ENCODE data around the gene TSPAN11. TPM values are rescaled to one million over a fixed set of nuclear protein-coding genes. Genes with fewer than 3 reads are reported as not detected.
"Not testable (repeated sequence)": the region's sequence is repeated elsewhere in the genome, so short reads cannot be mapped to it uniquely, and the experiment has no call there.

TSPAN11 gene
- polyA plus RNA-seq, 1 experiment = 0.37 TPM

DNA sequence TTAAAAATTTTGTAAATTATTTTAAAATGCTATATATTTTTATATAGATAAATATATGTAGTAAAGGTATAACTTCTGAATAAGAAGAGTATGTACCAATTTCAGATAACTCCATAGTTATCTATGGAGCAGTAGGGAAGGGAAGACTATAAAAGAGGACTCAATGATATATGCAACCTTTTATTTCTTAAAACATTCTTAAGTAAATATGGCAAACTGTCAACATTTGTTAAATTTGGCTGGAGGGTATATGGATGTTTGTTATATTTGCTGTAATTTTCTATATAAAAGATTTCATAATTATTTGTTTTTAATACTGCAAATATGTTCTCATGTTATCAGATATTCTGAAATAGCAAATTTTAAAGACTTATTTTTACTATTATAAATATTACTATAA, 38.3 kb upstream of the TSPAN11 start:
- POLR2A ChIA-PET = no interaction called here
- DNase-seq (ENCODE audit: low read depth, low spot score) = no peak
- TF ChIP-seq, protein P1, sequence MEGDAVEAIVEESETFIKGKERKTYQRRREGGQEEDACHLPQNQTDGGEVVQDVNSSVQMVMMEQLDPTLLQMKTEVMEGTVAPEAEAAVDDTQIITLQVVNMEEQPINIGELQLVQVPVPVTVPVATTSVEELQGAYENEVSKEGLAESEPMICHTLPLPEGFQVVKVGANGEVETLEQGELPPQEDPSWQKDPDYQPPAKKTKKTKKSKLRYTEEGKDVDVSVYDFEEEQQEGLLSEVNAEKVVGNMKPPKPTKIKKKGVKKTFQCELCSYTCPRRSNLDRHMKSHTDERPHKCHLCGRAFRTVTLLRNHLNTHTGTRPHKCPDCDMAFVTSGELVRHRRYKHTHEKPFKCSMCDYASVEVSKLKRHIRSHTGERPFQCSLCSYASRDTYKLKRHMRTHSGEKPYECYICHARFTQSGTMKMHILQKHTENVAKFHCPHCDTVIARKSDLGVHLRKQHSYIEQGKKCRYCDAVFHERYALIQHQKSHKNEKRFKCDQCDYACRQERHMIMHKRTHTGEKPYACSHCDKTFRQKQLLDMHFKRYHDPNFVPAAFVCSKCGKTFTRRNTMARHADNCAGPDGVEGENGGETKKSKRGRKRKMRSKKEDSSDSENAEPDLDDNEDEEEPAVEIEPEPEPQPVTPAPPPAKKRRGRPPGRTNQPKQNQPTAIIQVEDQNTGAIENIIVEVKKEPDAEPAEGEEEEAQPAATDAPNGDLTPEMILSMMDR (IDR thresholded peaks at IDR 0.05; ENCODE audit: low read depth, low read length) = no peak
- CTCF ChIA-PET = interaction anchor here (1.0 kb wide), 1 partner anchor 36 kb away, joined by 3 read pairs; no protein-coding TSS in a partner anchor
- Histone ChIP-seq H3K27me3 (ENCODE audit: control insufficient read depth, insufficient read depth, low read length) (peaks cover 2% of the 10 kb centered on the region), H3K27ac (ENCODE audit: low read depth, low read length) (no peak overlapping the region), H3K4me3 (ENCODE audit: low read depth, low read length) (no peak overlapping the region), H3K9me3 (ENCODE audit: control insufficient read depth, insufficient read depth, low read length) (peaks cover 3% of the 10 kb centered on the region; the same call in 1 of the 2 replicates)

DNA sequence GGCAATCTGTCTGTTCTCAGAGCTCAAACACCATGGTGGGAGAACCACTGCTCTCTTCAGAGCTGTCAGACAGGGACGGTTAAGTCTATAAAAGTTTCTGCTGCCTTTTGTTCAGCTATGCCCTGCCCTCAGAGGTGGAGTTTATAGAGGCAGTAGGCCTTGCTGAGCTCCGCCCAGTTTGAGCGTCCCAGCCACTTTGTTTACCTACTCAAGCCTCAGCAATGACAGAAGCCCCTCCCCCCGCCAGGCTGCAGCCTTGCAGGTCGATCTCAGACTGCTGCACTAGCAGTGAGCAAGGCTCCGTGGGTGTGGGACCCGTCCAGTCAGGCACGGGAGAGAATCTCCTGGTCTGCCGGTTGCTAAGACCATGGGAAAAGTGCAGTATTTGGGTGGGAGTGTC, 32.0 kb upstream of the TSPAN11 start:
- POLR2A ChIA-PET; DNase-seq (ENCODE audit: low read depth, low spot score); H3K27ac ChIP-seq (ENCODE audit: low read depth, low read length); H3K27me3 ChIP-seq (ENCODE audit: control insufficient read depth, insufficient read depth, low read length); H3K9me3 ChIP-seq (ENCODE audit: control insufficient read depth, insufficient read depth, low read length); H3K4me3 ChIP-seq (ENCODE audit: low read depth, low read length); CTCF ChIA-PET: not testable (repeated sequence)

DNA sequence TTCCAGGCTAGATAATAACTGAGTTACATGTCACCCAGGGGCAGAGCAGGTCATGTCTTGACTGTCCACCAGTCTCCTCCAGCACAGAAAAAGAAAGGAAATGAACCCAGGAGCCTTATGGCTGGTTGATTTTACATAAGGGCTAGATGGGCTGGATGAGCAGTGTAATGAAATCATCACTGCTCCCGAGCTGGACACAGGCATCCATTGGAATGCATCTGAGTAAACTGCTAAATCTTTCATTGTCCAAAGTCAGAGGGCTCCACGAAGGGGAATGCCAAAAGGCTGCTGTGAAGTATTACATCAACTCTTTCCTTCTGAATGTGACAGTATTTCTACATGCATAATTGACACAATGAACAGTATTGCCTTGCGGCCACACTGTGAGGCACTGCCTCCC, 30.1 kb upstream of the TSPAN11 start:
- Histone ChIP-seq H3K27ac (ENCODE audit: low read depth, low read length) (no peak overlapping the region), H3K9me3 (ENCODE audit: control insufficient read depth, insufficient read depth, low read length) (no peaks in the 10 kb centered on the region), H3K27me3 (ENCODE audit: control insufficient read depth, insufficient read depth, low read length) (peaks cover 5% of the 10 kb centered on the region), H3K4me3 (ENCODE audit: low read depth, low read length) (no peak overlapping the region)
- ChIA-PET CTCF (interaction anchor here (0.7 kb wide), 1 partner anchor 376 kb away, joined by 3 read pairs; no protein-coding TSS in a partner anchor), POLR2A (no interaction called here)
- DNase-seq (ENCODE audit: low read depth, low spot score) = no peak
- TF ChIP-seq, protein P1 (IDR thresholded peaks at IDR 0.05; ENCODE audit: low read depth, low read length) = no peak

DNA sequence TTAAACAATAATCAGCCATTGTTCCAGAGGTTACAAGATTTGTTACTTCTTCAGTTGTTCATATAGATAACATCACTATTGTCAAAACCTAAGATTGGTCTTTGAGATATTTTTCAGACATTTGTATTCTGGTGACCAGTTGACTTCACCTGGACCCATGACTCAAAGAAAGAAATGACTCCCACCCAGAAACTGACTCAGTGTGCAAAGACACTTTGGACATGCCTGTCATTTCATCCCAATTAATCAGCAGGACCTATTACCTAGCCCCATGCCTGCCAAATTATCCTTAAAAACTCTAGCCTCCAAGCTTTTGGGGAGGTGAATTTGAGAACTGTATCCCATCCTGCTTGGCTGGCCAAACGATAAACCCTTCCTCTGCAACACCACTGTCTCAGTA, 27.7 kb upstream of the TSPAN11 start:
- H3K9me3 ChIP-seq (ENCODE audit: control insufficient read depth, insufficient read depth, low read length) = no peaks in the 10 kb centered on the region
- H3K27me3 ChIP-seq (ENCODE audit: control insufficient read depth, insufficient read depth, low read length) = peaks cover 5% of the 10 kb centered on the region
- H3K4me3 ChIP-seq (ENCODE audit: low read depth, low read length) = no peak overlapping the region
- no peak for DNase-seq (ENCODE audit: low read depth, low spot score)
- no peak overlapping the region for H3K27ac ChIP-seq (ENCODE audit: low read depth, low read length)
- TF ChIP-seq, protein P1 (IDR thresholded peaks at IDR 0.05; ENCODE audit: low read depth, low read length) = no peak
- POLR2A ChIA-PET = no interaction called here
- CTCF ChIA-PET = interaction anchor here (0.8 to 1.0 kb wide), 2 partner anchors 9 to 20 kb away, joined by 3 read pairs; no protein-coding TSS in a partner anchor

DNA sequence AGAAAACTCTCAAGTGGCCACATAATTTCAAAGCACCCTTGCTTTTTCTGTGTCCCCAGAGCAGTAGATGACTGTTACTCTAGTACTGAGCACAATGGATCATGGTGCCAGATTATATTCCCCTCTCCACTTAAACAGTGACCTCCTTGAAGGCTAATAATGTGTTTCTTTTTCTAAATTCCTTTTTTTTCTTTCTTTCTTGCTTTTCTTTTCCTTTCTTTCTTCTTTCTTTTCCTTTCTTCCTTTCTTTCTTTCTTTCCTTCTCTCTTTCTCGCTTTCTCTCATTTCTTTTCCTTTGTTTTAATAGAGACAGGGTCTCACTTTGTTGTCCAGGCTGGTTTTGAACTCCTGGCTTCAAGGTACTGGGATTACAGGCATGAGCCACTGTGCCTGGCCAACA, 26.2 kb upstream of the TSPAN11 start:
- H3K27ac ChIP-seq (ENCODE audit: low read depth, low read length) = no peak overlapping the region
- TF ChIP-seq, protein P1 (IDR thresholded peaks at IDR 0.05; ENCODE audit: low read depth, low read length) = no peak
- H3K27me3 ChIP-seq (ENCODE audit: control insufficient read depth, insufficient read depth, low read length) = peaks cover 5% of the 10 kb centered on the region
- DNase-seq (ENCODE audit: low read depth, low spot score) = no peak
- no peak overlapping the region for H3K4me3 ChIP-seq (ENCODE audit: low read depth, low read length)
- ChIA-PET POLR2A (no interaction called here), CTCF (no interaction called here)
- no peaks in the 10 kb centered on the region for H3K9me3 ChIP-seq (ENCODE audit: control insufficient read depth, insufficient read depth, low read length)

DNA sequence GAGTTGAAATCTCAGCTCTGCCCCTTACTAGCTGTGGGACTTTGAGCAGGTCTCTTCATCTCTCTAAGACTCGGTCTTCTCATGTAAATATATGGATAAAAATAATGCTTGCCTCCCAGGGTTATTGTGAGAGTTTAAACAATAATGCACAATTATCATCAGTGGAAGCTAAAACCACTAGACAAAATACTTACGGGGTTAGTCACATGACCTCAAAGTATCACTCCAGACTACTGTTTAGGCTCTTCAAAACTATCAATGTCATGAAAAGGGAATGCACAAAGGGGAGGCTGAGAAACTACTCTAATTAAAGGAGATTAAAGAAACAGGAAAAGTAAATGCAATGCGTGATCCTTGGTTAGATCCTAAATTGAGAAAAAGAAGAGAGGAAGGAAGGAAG, 24.5 kb upstream of the TSPAN11 start:
- Histone ChIP-seq H3K4me3 (ENCODE audit: low read depth, low read length) (no peak overlapping the region), H3K27me3 (ENCODE audit: control insufficient read depth, insufficient read depth, low read length) (peaks cover 5% of the 10 kb centered on the region), H3K9me3 (ENCODE audit: control insufficient read depth, insufficient read depth, low read length) (no peaks in the 10 kb centered on the region), H3K27ac (ENCODE audit: low read depth, low read length) (no peak overlapping the region)
- TF ChIP-seq, protein P1 (IDR thresholded peaks at IDR 0.05; ENCODE audit: low read depth, low read length) = no peak
- ChIA-PET CTCF (no interaction called here), POLR2A (no interaction called here)
- no peak for DNase-seq (ENCODE audit: low read depth, low spot score)
